ENCODE measurements around the gene ZNF593OS. TPM values are rescaled to one million over a fixed set of nuclear protein-coding genes. Genes with fewer than 3 reads are reported as not detected.

The ZNF593OS gene
- total RNA-seq, 1 experiment from 2014 or later: not detected

GRCh38 chr1:26197301-26197700 lies 25.7 kb upstream of the ZNF593OS start:
- peaks cover 2 to 4% of the 10 kb centered on the region in 2 experiments; a peak in 1 of 4 replicates for H3K4me1 ChIP-seq (ENCODE audit: control insufficient read depth in 1 of 2, insufficient read depth in 2 of 2, low read length in 2 of 2)
- RAD21 ChIA-PET (ENCODE audit: low non-redundant PET in 1 of 2, low total read pairs in 2 of 2, uncharacterized antibody in 2 of 2, unreplicated experiment in 2 of 2): no interaction called here
- intact Hi-C loops (cut with micrococcal nuclease): no loop called here
- POLR2A ChIA-PET: no interaction called here
- no peak overlapping the region for H3K27ac ChIP-seq (ENCODE audit: low read depth, low read length)
- TF ChIP-seq POLR2A (IDR thresholded peaks at IDR 0.05; ENCODE audit: borderline replicate concordance, extremely low read depth, insufficient read depth, insufficient read length) (no peak), ELF1 (IDR thresholded peaks at IDR 0.05; ENCODE audit: borderline replicate concordance, low read depth) (no peak), CBX3 (IDR thresholded peaks at IDR 0.05; ENCODE audit: low read depth) (no peak), EGR1 (IDR thresholded peaks at IDR 0.05; ENCODE audit: low read depth) (no peak), CTCF (IDR thresholded peaks at IDR 0.05 in 2 of 3, conservative IDR thresholded peaks at IDR 0.05 in 1 of 3; ENCODE audit: borderline replicate concordance in 1 of 3, insufficient read depth in 1 of 3, low read depth in 2 of 3, low read length in 2 of 3) (no peak), ZNF274 (IDR thresholded peaks at IDR 0.05; ENCODE audit: low read depth, low read length) (no peak), ATF3 (IDR thresholded peaks at IDR 0.05) (no peak), ZBTB33 (IDR thresholded peaks at IDR 0.05; ENCODE audit: extremely low read depth, insufficient replicate concordance, low read length) (no peak), TCF7L2 (IDR thresholded peaks at IDR 0.05; ENCODE audit: borderline replicate concordance, extremely low read depth, insufficient read depth, insufficient read length) (no peak), SP1 (IDR thresholded peaks at IDR 0.05; ENCODE audit: low read depth) (no peak), YY1 (IDR thresholded peaks at IDR 0.05; ENCODE audit: extremely low read depth, insufficient replicate concordance, low read depth, low read length) (no peak), SIN3A (IDR thresholded peaks at IDR 0.05; ENCODE audit: low read depth) (no peak), RAD21 (IDR thresholded peaks at IDR 0.05; ENCODE audit: low read depth) (no peak), JUND (IDR thresholded peaks at IDR 0.05) (no peak), EZH2phosphoT487 (IDR thresholded peaks at IDR 0.05; ENCODE audit: borderline replicate concordance) (no peak), EZH2 (IDR thresholded peaks at IDR 0.05) (no peak), FOSL1 (IDR thresholded peaks at IDR 0.05; ENCODE audit: low read depth) (no peak)
- H3K9me3 ChIP-seq (ENCODE audit: control insufficient read depth in 1 of 2, insufficient read depth in 1 of 2, low read depth in 1 of 2, low read length in 2 of 2): no peaks in the 10 kb centered on the region
- ATAC-seq (no peak), DNase-seq (ENCODE audit: low read depth, low spot score) (no peak)
- no peaks in the 10 kb centered on the region for H3K9me2 ChIP-seq (ENCODE audit: insufficient read depth)
- no peaks in the 10 kb centered on the region for H3K27me3 ChIP-seq (ENCODE audit: insufficient read depth, low read length)
- no peak overlapping the region for H3K9ac ChIP-seq (ENCODE audit: low read length)
- H3K79me2 ChIP-seq (ENCODE audit: insufficient read depth, low read length): no peaks in the 10 kb centered on the region
- no peak overlapping the region for H3K4me3 ChIP-seq (replicated peaks in 1 of 2; ENCODE audit: low read depth in 1 of 2, low read length in 2 of 2)
- H3K36me3 ChIP-seq (ENCODE audit: control insufficient read depth in 1 of 2, insufficient read depth in 2 of 2, low read length in 2 of 2): no peaks in the 10 kb centered on the region
- BruUV-seq (replicated peaks): no TSS peak
- CTCF ChIA-PET: no interaction called here
- H4K20me1 ChIP-seq (ENCODE audit: insufficient read depth): no peaks in the 10 kb centered on the region
- no peak overlapping the region for H2AFZ ChIP-seq (ENCODE audit: low read depth, low read length, poor library complexity, severe bottlenecking)
- H3K4me2 ChIP-seq (ENCODE audit: low read length): no peak overlapping the region
